Duodenal mucosa (tissue), 2 donors: Measurements from ENCODE around the gene DNAJB4.
"Not testable (repeated sequence)": the region's sequence is repeated elsewhere in the genome, so short reads cannot be mapped to it uniquely, and the experiment has no call there.

ENCODE experiments used
- H3K27ac ChIP-seq: one replicate; pipeline ENCODE4 v1.7.0; 2013; ENCODE audit warnings: low read depth, low read length
- H3K27me3 ChIP-seq, 2 donors: one replicate each; pipeline ENCODE4 v1.7.0; 2013; ENCODE audit warnings: low read length in 2 of 2, control low read depth in 1 of 2; ENCODE audit not compliant: insufficient read depth in 2 of 2, control insufficient read depth in 1 of 2
- H3K36me3 ChIP-seq, 2 donors: one replicate each; pipeline ENCODE4 v1.7.0; 2013; ENCODE audit warnings: low read length in 2 of 2, control low read depth in 1 of 2; ENCODE audit not compliant: insufficient read depth in 2 of 2, control insufficient read depth in 1 of 2
- H3K4me1 ChIP-seq, 2 donors: one replicate each; pipeline ENCODE4 v1.7.0; 2013; ENCODE audit warnings: low read length in 2 of 2, control low read depth in 1 of 2; ENCODE audit not compliant: insufficient read depth in 2 of 2, control insufficient read depth in 1 of 2
- H3K4me3 ChIP-seq, 2 donors: one replicate each; pipeline ENCODE4 v1.7.0; 2013; ENCODE audit warnings: low read length in 2 of 2, low read depth in 1 of 2
- H3K9ac ChIP-seq, 2 donors: one replicate each; pipeline ENCODE4 v1.7.0; 2013; ENCODE audit warnings: low read length in 2 of 2, low read depth in 1 of 2
- H3K9me3 ChIP-seq, 2 donors: one replicate each; pipeline ENCODE4 v1.7.0; 2013; ENCODE audit warnings: low read length in 2 of 2, control low read depth in 1 of 2; ENCODE audit not compliant: control insufficient read depth in 1 of 2

DNAJB4 gene

DNA sequence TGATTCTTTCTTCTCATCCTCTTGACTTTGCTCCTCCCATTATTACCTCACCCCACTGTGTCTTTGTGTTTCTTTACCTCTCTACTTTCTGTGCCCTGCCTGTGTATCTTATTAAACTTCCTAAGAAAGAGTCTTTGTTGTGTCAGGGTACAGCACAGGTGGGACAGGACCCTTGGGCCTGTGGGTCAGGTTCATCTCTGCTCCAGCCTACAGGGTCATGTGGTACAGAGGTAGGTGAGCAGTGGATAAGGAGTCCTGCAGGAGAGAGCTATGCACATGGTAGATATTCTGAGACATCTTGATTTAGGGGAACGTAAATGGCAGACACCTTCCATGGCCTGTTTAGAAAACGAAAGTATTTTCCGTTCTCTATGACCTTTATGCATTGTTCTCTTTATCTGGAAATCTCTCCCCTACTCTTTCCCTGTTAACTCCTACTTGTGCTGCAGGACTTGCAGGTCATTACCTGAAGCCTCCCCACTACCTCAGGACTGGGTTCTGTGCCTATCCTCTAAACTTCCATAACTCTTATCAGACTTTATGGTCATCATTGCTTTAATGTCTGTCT lies 50.9 kb downstream of the DNAJB4 start:
- peaks cover 0 to 8% of the 10 kb centered on the region in 2 donors for H3K4me1 ChIP-seq
- peak overlapping the region; percentile 45 to 48 for H3K4me3 ChIP-seq
- no peak overlapping the region for H3K27ac ChIP-seq
- no peaks in the 10 kb centered on the region for H3K9me3 ChIP-seq
- no peaks in the 10 kb centered on the region for H3K36me3 ChIP-seq
- H3K27me3 ChIP-seq, result no peaks in the 10 kb centered on the region
- H3K9ac ChIP-seq, result no peak overlapping the region

DNA sequence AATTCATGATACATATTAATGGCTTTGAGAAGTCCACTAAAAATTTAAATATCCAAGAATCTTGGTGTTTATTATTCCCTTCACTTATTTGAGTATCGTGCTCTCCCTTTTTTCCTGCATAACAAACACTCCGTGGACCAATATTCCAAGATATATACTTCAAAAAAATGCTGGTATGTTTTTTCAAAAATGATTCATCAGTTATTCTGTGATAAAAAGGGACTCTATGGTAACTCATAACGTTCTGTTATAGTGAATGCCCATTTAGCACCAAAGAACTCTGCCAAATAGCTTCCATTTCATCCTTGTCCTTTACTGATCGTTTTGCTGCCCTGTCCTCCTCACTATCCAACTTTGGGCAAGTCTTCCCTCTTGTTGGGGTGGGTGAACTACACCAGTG lies 53.9 kb downstream of the DNAJB4 start:
- H3K9me3 ChIP-seq, result no peaks in the 10 kb centered on the region
- H3K36me3 ChIP-seq, result no peaks in the 10 kb centered on the region
- no peak overlapping the region for H3K4me3 ChIP-seq
- no peak overlapping the region for H3K9ac ChIP-seq
- no peak overlapping the region for H3K27ac ChIP-seq
- H3K27me3 ChIP-seq, result no peaks in the 10 kb centered on the region
- H3K4me1 ChIP-seq, result peaks cover 0 to 3% of the 10 kb centered on the region in 2 donors

DNA sequence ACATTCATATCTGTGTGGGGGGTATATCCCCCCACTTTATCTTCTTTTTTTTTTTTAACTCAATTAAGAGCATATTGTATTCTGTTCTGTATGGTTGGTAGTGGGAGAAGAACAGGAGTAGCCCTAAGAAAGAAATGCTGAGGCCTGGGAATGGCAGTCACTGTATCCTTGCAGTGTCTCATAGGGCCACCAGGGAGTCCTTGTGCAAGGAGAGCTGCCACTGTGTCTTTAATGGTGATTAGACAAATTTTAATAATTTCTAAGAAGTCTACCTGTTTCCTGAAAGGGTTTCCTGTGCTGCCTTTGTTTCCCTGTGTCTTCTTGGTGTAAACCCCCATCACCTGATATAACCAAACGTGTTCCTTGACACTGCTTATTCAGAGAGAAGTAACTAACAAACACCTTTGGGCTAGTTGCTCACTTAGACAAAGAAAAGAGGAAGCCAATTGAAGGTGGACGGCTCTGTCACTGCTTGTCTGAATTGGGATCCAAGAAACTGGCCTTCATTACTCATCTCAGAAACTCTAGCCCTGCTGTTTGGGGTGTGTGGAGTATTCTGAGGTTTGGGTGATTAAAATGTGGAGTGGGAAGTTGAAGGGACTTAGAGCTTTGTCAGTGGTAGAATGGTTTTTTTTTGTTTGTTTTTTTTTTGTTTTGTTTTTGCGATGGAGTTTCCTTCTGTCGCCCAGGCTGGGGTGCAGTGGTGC lies 56.3 kb downstream of the DNAJB4 start:
- Histone ChIP-seq H3K9ac (no peak overlapping the region), H3K4me3 (no peak overlapping the region), H3K27ac (no peak overlapping the region), H3K36me3 (no peaks in the 10 kb centered on the region), H3K27me3 (no peaks in the 10 kb centered on the region), H3K9me3 (no peaks in the 10 kb centered on the region), H3K4me1 (peaks cover 6 to 8% of the 10 kb centered on the region in 2 donors)

DNA sequence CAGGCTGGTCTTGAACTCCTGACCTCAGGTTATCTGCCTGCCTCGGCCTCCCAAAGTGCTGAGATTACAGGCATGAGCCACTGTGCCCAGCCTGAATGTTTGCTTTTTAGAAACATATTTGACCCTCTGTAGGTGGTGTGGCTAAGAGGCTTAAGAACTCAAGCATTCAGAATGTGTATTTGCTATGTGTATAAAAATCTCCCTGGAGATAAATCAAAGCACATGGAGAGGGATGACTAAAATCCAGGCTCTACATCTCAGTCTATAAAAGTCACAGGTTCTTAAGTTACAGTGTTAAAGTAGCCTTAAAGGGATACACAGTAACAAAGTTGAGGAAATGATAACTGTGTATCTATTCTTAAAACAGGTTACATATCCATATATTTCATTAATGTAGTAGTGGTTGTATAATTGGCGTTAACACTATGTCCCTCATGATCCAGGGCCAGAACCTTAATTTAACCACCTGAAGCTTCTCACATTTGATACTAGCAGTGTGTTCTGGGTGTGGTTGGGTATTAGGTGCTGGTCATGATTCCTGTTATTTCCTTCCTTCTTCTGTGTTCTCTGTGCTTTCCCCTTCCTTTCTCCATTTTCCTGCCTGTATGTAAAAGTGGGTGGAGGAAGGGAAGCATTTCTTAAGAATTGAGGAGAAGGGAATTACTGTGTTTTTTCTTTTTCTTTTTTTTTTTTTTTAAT lies 57.2 kb downstream of the DNAJB4 start:
- no peak overlapping the region for H3K9ac ChIP-seq
- H3K4me1 ChIP-seq, result peaks cover 6 to 8% of the 10 kb centered on the region in 2 donors
- no peak overlapping the region for H3K4me3 ChIP-seq
- H3K27ac ChIP-seq, result no peak overlapping the region
- H3K9me3 ChIP-seq, result no peaks in the 10 kb centered on the region
- H3K27me3 ChIP-seq, result no peaks in the 10 kb centered on the region
- no peaks in the 10 kb centered on the region for H3K36me3 ChIP-seq

DNA sequence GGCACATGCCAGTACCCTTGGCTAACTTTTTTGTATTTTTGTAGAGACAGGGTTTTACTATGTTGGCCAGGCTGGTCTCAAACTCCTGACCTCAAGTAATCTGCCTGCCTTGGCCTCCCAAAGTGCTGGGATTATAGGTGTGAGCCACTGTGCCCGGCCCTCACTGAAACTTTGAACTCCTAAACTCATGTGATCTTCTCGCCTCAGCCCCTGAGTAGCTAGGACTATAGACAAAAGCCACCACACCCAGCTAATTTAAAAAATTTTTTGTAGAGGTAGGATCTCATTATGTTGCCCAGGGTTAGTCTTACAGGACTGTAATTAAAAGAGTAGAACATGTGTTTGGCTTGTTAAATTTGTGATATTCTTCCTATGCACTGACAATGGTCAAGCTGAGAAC lies 60.1 kb downstream of the DNAJB4 start:
- not testable (repeated sequence) for H3K36me3 ChIP-seq, H3K9me3 ChIP-seq, H3K27ac ChIP-seq, H3K9ac ChIP-seq, H3K27me3 ChIP-seq, H3K4me3 ChIP-seq
- H3K4me1 ChIP-seq, result peaks cover 18 to 19% of the 10 kb centered on the region in 2 donors
